ENCODE measurements around the gene COL20A1.
"Not testable (repeated sequence)": the region's sequence is repeated elsewhere in the genome, so short reads cannot be mapped to it uniquely, and the experiment has no call there.

The COL20A1 gene

DNA sequence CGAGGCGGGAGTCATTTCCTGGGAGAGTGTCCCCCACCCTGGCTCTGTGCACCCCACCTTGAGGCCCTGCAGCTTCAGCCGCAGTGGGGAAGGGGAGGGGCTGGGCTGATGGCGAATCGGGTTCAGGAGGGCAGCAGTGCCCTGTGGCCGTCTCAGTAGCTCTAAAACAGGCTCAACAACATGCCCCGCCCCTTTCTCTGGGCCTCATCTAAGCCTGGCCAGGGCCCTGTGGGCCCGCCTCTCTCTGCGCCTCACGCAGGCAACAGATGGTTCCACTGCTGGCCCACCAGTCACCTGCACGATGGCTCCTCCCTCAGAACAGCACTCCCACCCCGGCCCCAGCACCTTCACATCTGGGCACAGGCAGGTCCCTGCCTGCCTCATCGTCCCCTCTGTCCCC is 38.0 kb downstream of the COL20A1 start:
- no peaks in the 10 kb centered on the region for H3K27me3 ChIP-seq (ENCODE audit: low read depth)
- H3K36me3 ChIP-seq (replicated peaks): no peaks in the 10 kb centered on the region
- H3K9me3 ChIP-seq: peaks cover 5% of the 10 kb centered on the region; the same call in 1 of the 2 replicates
- no peak for DNase-seq (ENCODE audit: low spot score in 2 of 2)
- in situ Hi-C loops (cut with MboI; ENCODE audit: low sequenced_read_pairs): no loop called here
- H3K4me1 ChIP-seq: no peaks in the 10 kb centered on the region
- no peak overlapping the region for H3K4me3 ChIP-seq

DNA sequence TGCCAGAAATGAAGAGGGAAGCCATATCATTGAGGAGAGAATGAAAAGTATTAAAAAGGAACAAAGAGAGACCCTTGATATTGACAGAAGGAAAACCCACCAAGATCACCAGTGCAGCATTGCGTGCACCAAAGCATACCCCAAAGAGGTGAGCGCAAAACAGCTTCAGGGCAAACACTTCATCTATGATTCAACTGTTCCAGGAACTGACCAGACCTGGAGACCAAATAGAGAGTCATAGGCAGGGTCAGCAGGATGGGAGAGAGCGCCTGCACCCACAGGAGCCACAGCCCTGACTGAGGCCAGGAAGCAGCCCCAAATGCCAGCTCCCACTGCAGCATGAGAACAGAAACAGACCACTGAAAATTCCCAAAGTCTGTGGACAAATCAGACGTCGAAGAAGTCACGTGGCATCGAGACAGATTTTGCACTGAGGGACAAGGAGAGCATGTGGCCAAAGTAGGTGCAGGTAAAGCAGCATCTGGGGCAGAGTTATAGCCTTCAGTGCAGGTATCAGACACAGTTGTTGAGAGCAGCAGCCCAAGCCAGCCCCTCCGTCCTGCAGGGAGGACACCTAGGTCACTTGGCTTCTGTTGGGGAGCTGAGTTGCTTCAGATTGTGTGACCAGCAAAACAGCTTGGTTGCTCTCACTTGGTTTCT is 38.9 kb downstream of the COL20A1 start:
- no peak for DNase-seq (ENCODE audit: low spot score in 2 of 2)
- H3K4me1 ChIP-seq: no peaks in the 10 kb centered on the region
- peaks cover 5% of the 10 kb centered on the region; the same call in 1 of the 2 replicates for H3K9me3 ChIP-seq
- H3K27me3 ChIP-seq (ENCODE audit: low read depth): peaks cover 2% of the 10 kb centered on the region; the same call in 1 of the 2 replicates
- H3K4me3 ChIP-seq: no peak overlapping the region
- H3K36me3 ChIP-seq (replicated peaks): no peaks in the 10 kb centered on the region
- in situ Hi-C loops (cut with MboI; ENCODE audit: low sequenced_read_pairs): no loop called here

DNA sequence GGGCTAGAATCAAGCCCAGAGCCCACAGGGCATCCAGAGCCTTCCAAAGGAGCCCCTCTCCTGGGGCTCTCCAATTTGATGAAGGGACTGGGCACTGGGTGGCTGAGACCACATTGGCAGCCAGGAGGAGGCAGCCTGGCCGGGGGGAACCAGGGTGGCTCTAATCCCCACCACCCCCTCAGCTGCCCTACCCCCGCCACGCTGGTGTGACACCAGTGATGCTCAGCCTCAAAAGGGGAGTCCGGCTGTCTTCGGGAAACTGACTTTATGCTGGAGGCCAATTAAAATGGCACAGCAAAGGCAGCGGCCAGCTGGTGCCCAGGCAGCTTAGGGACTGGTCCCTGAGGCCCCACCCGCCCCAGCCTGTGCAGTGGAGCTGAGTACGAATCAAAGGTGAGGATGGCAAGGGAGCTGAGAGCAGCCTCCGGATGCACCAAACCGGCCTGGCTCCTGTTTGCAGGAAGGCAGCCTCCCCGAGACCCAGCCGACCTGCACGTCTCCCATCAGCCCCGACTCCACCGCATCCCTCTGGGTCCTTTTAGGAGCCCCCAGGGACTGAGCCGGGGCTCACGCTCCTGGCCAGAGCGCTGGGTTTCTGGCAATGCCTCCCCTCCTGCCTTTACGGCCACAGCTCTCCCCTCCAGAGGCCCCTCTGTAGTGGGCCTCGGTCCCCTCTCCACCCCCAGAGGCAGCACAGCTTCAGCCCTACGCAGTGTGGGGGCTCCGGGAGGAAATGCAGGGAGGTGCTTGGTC is 39.7 kb downstream of the COL20A1 start:
- no peaks in the 10 kb centered on the region for H3K4me1 ChIP-seq
- peaks cover 5% of the 10 kb centered on the region; the same call in 1 of the 2 replicates for H3K9me3 ChIP-seq
- H3K27me3 ChIP-seq (ENCODE audit: low read depth): peaks cover 7% of the 10 kb centered on the region
- in situ Hi-C loops (cut with MboI; ENCODE audit: low sequenced_read_pairs): no loop called here
- DNase-seq (ENCODE audit: low spot score in 2 of 2): no peak
- H3K4me3 ChIP-seq: no peak overlapping the region
- no peaks in the 10 kb centered on the region for H3K36me3 ChIP-seq (replicated peaks)

DNA sequence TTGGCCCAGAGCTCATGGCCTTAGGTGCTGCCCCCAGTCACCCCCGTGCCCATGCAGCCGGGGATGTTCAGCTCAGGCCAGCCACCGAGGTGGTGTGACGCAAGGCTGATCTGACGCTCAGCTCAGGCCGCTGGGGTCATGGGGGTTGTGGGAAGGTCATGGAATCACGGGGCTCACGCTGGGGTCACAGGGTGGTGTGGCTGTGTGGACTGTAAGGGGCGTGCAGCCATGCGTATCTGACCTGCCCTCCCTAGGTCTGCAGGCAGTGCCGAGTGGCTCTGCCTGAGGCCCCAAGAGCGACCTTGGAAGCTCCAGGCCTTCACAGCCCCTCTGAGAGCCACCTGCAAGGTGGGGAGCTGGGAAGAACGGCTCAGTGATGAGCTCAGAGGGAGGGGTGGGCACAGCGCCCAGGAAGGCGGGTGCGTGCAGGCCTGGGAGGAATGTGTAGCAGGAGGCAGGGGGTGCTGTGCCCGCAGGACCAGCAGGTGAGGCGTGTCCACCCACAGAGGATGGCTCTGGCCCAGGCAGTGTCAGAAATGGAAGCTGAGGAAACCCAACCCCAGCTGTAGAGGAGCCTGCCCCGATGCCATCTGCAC is 40.4 kb downstream of the COL20A1 start:
- DNase-seq (ENCODE audit: low spot score in 2 of 2): no peak
- Histone ChIP-seq H3K27me3 (ENCODE audit: low read depth) (peaks cover 7% of the 10 kb centered on the region), H3K4me1 (no peaks in the 10 kb centered on the region), H3K4me3 (no peak overlapping the region), H3K36me3 (replicated peaks) (no peaks in the 10 kb centered on the region), H3K9me3 (peaks cover 5% of the 10 kb centered on the region; the same call in 1 of the 2 replicates)
- in situ Hi-C loops (cut with MboI; ENCODE audit: low sequenced_read_pairs): no loop called here

DNA sequence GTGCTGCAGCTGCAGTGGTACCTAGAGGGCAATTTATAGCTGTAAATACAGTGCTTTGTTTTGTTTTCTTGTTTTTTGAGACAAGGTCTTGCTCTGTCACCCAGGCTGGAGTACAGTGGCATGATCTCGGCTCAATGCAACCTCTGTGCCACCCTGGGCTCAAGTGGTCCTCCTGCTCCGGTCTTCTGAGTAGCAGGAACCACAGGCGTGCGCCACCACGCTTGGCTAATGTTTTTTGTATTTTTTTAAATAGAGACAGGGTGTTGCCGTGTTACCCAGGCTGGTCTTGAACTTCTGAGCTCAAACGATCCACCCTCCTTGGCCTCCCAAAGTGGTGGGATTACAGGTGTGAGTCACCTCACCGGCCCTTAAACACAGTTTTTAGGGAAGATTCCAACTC is 41.4 kb downstream of the COL20A1 start:
- Histone ChIP-seq H3K4me3 (no peak overlapping the region), H3K9me3 (peaks cover 5% of the 10 kb centered on the region; the same call in 1 of the 2 replicates), H3K27me3 (ENCODE audit: low read depth) (peaks cover 7% of the 10 kb centered on the region), H3K4me1 (no peaks in the 10 kb centered on the region), H3K36me3 (replicated peaks) (no peaks in the 10 kb centered on the region)
- in situ Hi-C loops (cut with MboI; ENCODE audit: low sequenced_read_pairs): no loop called here
- no peak for DNase-seq (ENCODE audit: low spot score in 2 of 2)

DNA sequence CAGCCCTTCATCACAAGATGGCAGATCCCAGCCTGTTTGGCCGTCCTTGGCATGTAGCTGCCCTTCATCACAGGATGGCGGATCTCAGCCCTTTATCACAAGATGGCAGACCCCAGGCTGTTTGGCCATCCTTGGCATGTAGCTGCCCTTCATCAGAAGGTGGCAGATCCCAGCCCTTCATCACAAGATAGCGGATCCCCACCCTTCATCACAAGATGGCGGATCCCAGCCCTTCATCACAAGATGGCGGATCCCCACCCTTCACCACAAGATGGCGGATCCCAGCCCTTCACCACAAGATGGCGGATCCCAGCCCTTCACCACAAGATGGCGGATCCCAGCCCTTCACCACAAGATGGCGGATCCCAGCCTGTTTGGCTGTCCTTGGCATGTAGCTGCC is 42.1 kb downstream of the COL20A1 start:
- DNase-seq (ENCODE audit: low spot score in 2 of 2); H3K4me1 ChIP-seq; H3K9me3 ChIP-seq; H3K36me3 ChIP-seq (replicated peaks); H3K4me3 ChIP-seq; H3K27me3 ChIP-seq (ENCODE audit: low read depth); in situ Hi-C loops (cut with MboI; ENCODE audit: low sequenced_read_pairs): not testable (repeated sequence)

DNA sequence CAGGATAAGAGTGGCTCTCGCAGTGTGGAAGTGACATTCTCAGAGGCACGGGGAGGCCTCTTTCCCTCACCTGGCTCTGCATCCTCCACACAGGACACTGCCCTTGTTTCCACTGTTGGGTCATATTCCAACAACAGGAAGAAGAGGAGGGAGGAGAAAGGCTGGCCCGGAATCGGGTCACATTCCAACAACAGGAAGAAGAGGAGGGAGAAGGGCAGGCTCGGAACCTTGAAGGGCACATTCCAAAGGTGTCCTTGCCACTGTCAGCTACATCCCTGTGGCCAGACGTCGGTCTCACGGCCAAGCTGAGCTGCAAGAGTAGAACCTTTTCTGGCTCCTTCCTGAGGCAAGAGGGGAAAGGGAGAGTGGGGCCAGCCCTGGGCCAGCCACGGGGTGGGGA is 42.7 kb downstream of the COL20A1 start:
- in situ Hi-C loops (cut with MboI; ENCODE audit: low sequenced_read_pairs): no loop called here
- Histone ChIP-seq H3K27me3 (ENCODE audit: low read depth) (peaks cover 7% of the 10 kb centered on the region), H3K4me3 (no peak overlapping the region), H3K4me1 (no peaks in the 10 kb centered on the region), H3K36me3 (replicated peaks) (no peaks in the 10 kb centered on the region), H3K9me3 (peaks cover 5% of the 10 kb centered on the region; the same call in 1 of the 2 replicates)
- DNase-seq (ENCODE audit: low spot score in 2 of 2): no peak

DNA sequence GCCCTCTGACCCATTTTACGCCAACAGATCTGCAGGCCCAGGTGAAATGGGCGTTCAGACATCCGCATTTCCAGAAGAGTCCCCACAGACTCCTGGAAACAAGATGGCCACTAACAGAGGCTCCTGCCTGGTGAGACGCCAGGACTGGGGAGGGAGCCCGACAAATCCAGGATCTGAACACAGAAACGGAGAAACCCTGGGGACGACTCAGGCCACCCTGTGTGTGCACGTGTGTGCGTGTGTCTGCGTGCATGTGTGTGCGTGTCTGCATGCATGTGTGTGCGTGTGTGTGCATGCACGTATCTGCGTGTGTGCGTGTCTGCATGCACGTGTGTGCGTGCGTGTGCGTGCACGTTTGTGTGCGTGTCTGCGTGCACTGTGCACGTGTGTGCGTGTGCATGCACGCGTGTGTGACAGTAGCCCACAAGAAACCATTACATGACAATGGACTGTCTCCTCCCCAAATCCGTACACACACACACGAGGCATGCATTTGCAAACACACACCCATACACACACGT is 43.3 kb downstream of the COL20A1 start:
- no peaks in the 10 kb centered on the region for H3K36me3 ChIP-seq (replicated peaks)
- no peak overlapping the region for H3K4me3 ChIP-seq
- H3K4me1 ChIP-seq: no peaks in the 10 kb centered on the region
- H3K27me3 ChIP-seq (ENCODE audit: low read depth): peaks cover 7% of the 10 kb centered on the region
- DNase-seq (ENCODE audit: low spot score in 2 of 2): no peak
- in situ Hi-C loops (cut with MboI; ENCODE audit: low sequenced_read_pairs): no loop called here
- peaks cover 5% of the 10 kb centered on the region; the same call in 1 of the 2 replicates for H3K9me3 ChIP-seq

DNA sequence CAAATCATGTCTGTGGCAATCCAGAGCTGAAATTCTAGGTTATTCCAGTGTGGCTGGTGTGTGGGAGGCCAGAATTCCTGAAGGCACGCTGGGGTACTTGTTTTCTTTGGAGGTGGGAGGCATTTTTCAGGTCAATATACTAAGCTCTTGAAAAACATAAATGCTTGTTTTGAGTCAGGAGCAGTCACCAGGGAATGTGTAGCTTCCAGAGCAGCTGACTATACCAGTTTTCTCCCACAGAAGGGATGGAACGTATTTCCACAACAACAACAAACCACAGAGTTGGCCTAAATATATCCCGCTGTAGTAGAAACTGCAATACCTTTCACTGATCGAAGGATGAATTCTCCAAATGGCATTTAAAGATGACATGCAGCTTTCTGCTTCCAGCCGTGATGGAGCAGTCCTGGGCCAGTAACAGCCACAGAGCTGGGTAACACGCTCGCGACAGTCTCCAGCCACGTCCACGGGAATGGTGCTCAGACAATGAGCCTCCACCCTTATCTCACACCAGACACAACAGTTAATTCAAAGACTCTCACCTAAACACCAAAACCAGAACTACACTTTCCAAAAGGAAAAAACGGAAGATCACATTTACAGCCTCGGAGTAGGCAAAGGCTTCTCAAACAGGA is 44.9 kb downstream of the COL20A1 start:
- Histone ChIP-seq H3K36me3 (replicated peaks) (no peaks in the 10 kb centered on the region), H3K9me3 (no peaks in the 10 kb centered on the region), H3K27me3 (ENCODE audit: low read depth) (peaks cover 7% of the 10 kb centered on the region), H3K4me3 (no peak overlapping the region), H3K4me1 (no peaks in the 10 kb centered on the region)
- no peak for DNase-seq (ENCODE audit: low spot score in 2 of 2)
- in situ Hi-C loops (cut with MboI; ENCODE audit: low sequenced_read_pairs): no loop called here

DNA sequence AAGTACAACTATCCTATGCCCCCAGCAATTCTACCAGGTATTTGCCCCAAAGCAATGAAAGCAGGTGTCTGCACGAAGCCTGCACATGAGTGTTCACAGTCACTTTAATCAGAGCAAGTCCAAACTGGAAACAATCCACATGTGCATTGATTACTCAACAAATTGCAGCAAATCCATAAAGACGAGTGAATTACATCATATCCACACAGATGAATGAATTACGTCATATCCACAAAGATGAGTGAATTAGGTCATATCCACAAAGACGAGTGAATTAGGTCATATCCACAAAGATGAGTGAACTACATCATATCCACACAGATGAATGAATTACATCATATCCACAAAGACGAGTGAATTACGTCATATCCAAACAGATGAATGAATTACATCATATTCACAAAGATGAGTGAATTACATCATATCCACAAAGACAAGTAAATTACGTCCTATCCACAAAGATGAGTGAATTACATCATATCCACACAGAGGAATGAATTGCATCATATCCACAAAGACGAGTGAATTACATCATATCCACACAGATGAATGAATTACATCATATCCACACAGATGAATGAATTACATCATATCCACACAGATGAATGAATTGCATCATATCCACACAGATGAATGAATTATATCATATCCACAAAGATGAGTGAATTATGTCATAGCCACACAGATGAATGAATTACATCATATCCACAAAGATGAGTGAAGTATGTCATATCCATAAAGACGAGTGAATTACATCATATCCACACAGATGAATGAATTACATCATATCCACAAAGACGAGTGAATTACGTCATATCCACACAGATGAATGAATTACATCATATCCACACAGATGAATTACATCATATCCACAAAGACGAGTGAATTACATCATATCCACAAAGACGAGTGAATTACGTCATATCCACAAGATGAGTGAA is 46.4 kb downstream of the COL20A1 start:
- H3K4me3 ChIP-seq; in situ Hi-C loops (cut with MboI; ENCODE audit: low sequenced_read_pairs); H3K9me3 ChIP-seq: not testable (repeated sequence)

DNA sequence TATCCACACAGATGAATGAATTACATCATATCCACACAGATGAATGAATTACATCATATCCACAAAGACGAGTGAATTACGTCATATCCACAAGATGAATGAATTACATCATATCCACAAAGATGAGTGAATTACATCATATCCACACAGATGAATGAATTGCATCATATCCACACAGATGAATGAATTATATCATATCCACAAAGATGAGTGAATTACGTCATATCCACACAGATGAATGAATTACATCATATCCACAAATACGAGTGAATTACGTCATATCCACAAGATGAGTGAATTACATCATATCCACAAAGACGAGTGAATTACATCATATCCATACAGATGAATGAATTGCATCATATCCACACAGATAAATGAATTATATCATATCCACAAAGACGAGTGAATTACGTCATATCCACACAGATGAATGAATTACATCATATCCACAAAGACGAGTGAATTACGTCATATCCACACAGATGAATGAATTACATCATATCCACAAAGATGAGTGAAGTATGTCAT is 47.2 kb downstream of the COL20A1 start:
- H3K9me3 ChIP-seq; DNase-seq (ENCODE audit: low spot score in 2 of 2); H3K4me3 ChIP-seq; H3K4me1 ChIP-seq; H3K36me3 ChIP-seq (replicated peaks); in situ Hi-C loops (cut with MboI; ENCODE audit: low sequenced_read_pairs): not testable (repeated sequence)
- H3K27me3 ChIP-seq (ENCODE audit: low read depth): peaks cover 15% of the 10 kb centered on the region

More for the DNA sequence above, 46.4 kb downstream of the COL20A1 start:
- not testable (repeated sequence) for H3K36me3 ChIP-seq (replicated peaks); DNase-seq (ENCODE audit: low spot score in 2 of 2); H3K4me1 ChIP-seq
- H3K27me3 ChIP-seq (ENCODE audit: low read depth): peaks cover 10% of the 10 kb centered on the region

DNA sequence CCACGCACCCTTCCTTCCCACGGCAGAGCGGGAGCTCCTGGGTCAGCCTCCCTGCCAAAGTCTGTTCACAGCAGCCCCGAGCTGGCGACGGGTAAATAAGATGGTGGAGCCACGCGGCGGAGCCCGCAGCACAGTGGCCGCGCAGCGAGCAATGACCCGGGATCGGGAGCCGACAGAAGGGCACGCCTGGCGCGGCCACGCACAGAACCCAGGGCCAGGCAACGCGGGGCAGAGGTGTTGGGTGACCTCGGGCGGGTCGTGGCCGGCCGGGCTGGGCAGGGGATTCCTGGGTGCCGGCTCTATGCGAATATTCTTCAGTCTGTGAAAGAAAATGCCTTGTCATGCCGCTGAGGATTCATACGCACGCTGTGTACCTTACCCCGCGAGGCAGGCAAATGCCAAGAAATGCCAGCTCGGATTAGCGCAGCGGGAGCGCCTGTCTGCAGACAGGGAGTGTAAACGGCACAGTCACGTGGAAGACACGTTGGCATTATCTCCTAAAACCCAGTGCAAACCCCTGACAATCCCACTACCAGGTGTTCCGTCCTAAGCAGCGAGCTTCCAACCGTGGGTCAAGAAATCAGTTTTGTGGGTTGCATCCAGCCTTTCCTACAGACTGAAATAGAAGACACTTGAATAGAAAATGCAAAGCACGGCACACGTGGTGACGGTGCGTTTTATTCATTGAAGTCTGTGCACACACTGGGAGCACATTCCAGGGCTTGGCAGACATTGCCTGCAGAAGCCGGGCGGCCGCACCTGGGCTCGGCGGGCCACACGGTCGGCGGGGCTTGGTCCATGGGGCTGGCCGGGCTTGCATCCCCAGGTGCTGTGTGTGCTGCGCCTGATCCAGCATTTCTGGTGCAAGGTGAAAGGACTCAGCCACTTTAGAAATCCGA is 49.8 kb downstream of the COL20A1 start:
- DNase-seq (ENCODE audit: low spot score in 2 of 2): no peak
- Histone ChIP-seq H3K9me3 (no peaks in the 10 kb centered on the region), H3K36me3 (replicated peaks) (no peaks in the 10 kb centered on the region), H3K4me1 (no peaks in the 10 kb centered on the region), H3K4me3 (no peak overlapping the region), H3K27me3 (ENCODE audit: low read depth) (peaks cover 25% of the 10 kb centered on the region)
- in situ Hi-C loops (cut with MboI; ENCODE audit: low sequenced_read_pairs): no loop called here
